ENCODE measurements around the gene KRT16. TPM values are rescaled to one million over a fixed set of nuclear protein-coding genes. Genes with fewer than 3 reads are reported as not detected.

Gene KRT16
- total RNA-seq, 1 donor from 2014 or later = not detected

DNA sequence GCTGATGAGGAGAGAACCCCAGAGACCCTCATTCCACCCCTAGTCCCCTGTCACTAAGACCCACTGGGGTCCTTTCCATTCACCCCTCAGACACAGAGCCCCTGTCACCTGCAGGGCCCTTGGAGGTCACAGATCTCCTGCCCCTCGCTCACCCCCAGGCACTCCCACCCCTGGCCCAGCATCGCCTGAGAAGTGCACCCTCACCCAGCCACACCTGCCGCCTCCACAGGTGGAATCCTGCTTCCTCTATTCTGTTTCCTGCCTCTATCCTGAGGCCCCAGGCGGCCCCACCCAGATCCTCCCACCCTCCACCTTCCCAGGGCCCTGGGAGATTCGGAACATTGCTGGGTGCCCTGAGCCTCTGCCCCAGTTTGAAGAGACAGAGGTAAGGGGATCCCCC, 25.6 kb upstream of the KRT16 start:
- Mint-ChIP-seq H3K9me3 (ENCODE audit: unreplicated experiment) (no peaks in the 10 kb centered on the region), H3K36me3 (ENCODE audit: unreplicated experiment) (no peaks in the 10 kb centered on the region), H3K4me1 (ENCODE audit: low read depth, unreplicated experiment) (no peaks in the 10 kb centered on the region), H3K27me3 (ENCODE audit: unreplicated experiment) (peaks cover 6% of the 10 kb centered on the region), H3K4me3 (ENCODE audit: unreplicated experiment) (no peak overlapping the region), H3K27ac (ENCODE audit: unreplicated experiment) (no peak overlapping the region)
- no peak for DNase-seq
- no peak for TF ChIP-seq CTCF (IDR thresholded peaks at IDR 0.05; ENCODE audit: partially characterized antibody, unreplicated experiment)

GRCh38 chr17:41636652-41637051, 24.1 kb upstream of the KRT16 start:
- Mint-ChIP-seq H3K27me3 (ENCODE audit: unreplicated experiment) (peaks cover 6% of the 10 kb centered on the region), H3K4me1 (ENCODE audit: low read depth, unreplicated experiment) (no peaks in the 10 kb centered on the region), H3K9me3 (ENCODE audit: unreplicated experiment) (no peaks in the 10 kb centered on the region), H3K4me3 (ENCODE audit: unreplicated experiment) (no peak overlapping the region), H3K36me3 (ENCODE audit: unreplicated experiment) (no peaks in the 10 kb centered on the region), H3K27ac (ENCODE audit: unreplicated experiment) (no peak overlapping the region)
- DNase-seq = no peak
- no peak for TF ChIP-seq CTCF (IDR thresholded peaks at IDR 0.05; ENCODE audit: partially characterized antibody, unreplicated experiment)

GRCh38 chr17:41635121-41636097, 22.8 kb upstream of the KRT16 start:
- Mint-ChIP-seq H3K9me3 (ENCODE audit: unreplicated experiment) (peaks cover 2% of the 10 kb centered on the region), H3K27ac (ENCODE audit: unreplicated experiment) (peak overlapping the region; percentile 34), H3K4me3 (ENCODE audit: unreplicated experiment) (no peak overlapping the region), H3K4me1 (ENCODE audit: low read depth, unreplicated experiment) (no peaks in the 10 kb centered on the region), H3K36me3 (ENCODE audit: unreplicated experiment) (no peaks in the 10 kb centered on the region), H3K27me3 (ENCODE audit: unreplicated experiment) (peaks cover 6% of the 10 kb centered on the region)
- no peak for TF ChIP-seq CTCF (IDR thresholded peaks at IDR 0.05; ENCODE audit: partially characterized antibody, unreplicated experiment)
- DNase-seq = no peak

DNA sequence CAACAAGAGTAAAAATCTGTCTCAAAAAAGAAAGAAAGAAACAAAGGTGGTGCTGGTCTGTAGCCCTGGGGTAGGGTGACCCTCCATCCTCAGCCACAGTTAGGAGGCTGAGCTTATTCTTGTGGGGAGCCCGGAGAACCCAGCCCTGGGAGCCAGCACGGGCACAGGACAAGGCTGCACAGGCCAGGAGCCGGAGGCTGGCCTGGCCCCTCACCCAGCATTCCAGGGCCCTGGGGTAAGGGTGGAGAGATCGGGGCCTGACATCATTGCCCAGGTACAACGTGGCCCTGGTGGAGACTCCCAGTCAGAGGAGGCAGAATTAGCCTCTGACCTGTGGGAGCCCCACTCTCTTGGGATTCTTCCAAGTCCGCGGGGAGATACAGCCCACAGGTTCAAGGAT, 22.1 kb upstream of the KRT16 start:
- DNase-seq = no peak
- no peak overlapping the region for H3K27ac Mint-ChIP-seq (ENCODE audit: unreplicated experiment)
- no peak for TF ChIP-seq CTCF (IDR thresholded peaks at IDR 0.05; ENCODE audit: partially characterized antibody, unreplicated experiment)
- no peaks in the 10 kb centered on the region for H3K36me3 Mint-ChIP-seq (ENCODE audit: unreplicated experiment)
- no peak overlapping the region for H3K4me3 Mint-ChIP-seq (ENCODE audit: unreplicated experiment)
- H3K9me3 Mint-ChIP-seq (ENCODE audit: unreplicated experiment) = peaks cover 2% of the 10 kb centered on the region
- H3K27me3 Mint-ChIP-seq (ENCODE audit: unreplicated experiment) = peaks cover 6% of the 10 kb centered on the region
- H3K4me1 Mint-ChIP-seq (ENCODE audit: low read depth, unreplicated experiment) = no peaks in the 10 kb centered on the region

DNA sequence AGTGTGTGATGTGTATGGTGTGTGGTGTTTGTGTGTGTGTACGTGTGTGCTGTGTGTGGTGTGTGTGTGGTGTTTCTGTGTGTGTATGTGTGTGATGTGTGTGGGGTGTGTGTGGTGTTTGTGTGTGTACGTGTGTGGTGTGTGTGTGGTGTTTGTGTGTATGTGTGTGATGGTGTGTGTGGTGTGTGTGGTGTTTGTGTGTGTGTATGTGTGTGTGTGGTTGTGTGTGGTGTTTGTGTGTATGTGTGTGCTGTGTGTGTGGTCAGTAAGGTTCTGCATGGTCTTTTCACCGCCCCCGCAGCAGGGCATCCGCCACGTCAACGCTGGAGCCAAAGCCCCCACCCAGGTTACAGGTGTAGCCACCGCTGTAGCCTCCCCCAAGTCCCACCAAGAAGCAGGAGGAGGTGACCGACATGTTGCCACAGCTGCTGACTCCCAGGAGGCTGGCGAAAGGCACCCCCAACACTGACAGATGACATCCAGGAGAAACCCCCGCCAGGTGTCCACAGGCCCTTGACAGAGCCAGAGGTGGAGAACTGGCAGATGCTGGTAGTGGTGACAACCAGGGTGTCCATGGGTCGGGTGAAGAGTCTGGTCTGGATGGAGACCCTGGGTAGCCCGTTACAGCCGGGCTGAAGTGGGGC, 21.1 kb upstream of the KRT16 start:
- Mint-ChIP-seq H3K4me1 (ENCODE audit: low read depth, unreplicated experiment) (no peaks in the 10 kb centered on the region), H3K27me3 (ENCODE audit: unreplicated experiment) (peaks cover 7% of the 10 kb centered on the region), H3K9me3 (ENCODE audit: unreplicated experiment) (peaks cover 2% of the 10 kb centered on the region), H3K27ac (ENCODE audit: unreplicated experiment) (no peak overlapping the region), H3K36me3 (ENCODE audit: unreplicated experiment) (no peaks in the 10 kb centered on the region), H3K4me3 (ENCODE audit: unreplicated experiment) (no peak overlapping the region)
- no peak for TF ChIP-seq CTCF (IDR thresholded peaks at IDR 0.05; ENCODE audit: partially characterized antibody, unreplicated experiment)
- no peak for DNase-seq
